Measurements from ENCODE around the gene RBM33.

Gene RBM33

DNA sequence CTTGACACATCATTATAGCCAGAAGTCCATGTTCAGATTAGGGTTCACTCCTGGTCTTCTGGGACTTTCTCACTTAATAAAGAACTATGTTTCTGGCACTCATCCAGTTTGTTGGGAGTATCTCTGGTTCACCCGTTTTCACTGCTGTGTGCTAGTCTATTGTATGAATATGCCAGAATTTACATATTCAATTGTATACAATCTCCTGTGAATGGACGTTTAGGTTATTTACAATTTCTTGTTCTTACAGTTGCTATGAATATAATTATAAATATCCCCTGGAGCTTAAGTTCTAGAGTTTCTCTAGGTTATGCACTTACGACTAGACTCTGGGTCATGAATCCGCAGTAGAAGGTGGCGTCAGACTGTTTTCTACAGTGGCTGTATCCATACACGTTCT, 20.0 kb upstream of the RBM33 start:
- POLR2A ChIA-PET: no interaction called here
- CTCF ChIA-PET: interaction anchor here (1.3 kb wide), 1 partner anchor 13 kb away, joined by 3 read pairs; no protein-coding TSS in a partner anchor
- H3K36me3 ChIP-seq (ENCODE audit: control insufficient read depth in 4 of 4, insufficient read depth in 4 of 4, low read length in 3 of 4): no peaks in the 10 kb centered on the region
- 96% methylated on average over 4 of the region's 6 CpGs for WGBS (ENCODE audit: insufficient coverage)
- H3K4me3 ChIP-seq (ENCODE audit: control insufficient read depth in 1 of 7, extremely low read depth in 1 of 7, insufficient read depth in 4 of 7, low read depth in 2 of 7, low read length in 6 of 7): no peak overlapping the region
- no peak overlapping the region for H3K27ac ChIP-seq (ENCODE audit: insufficient read depth in 1 of 2, low read depth in 1 of 2, low read length in 2 of 2, poor library complexity in 1 of 2, severe bottlenecking in 2 of 2)
- peaks cover 0 to 7% (median 4%) of the 10 kb centered on the region in 5 experiments for H3K9me3 ChIP-seq (ENCODE audit: control extremely low read depth in 1 of 5, control insufficient read depth in 4 of 5, insufficient read depth in 2 of 5, low read depth in 1 of 5, low read length in 4 of 5)
- no peaks in the 10 kb centered on the region for H3K4me1 ChIP-seq (ENCODE audit: control extremely low read depth in 1 of 4, control insufficient read depth in 4 of 4, insufficient read depth in 4 of 4, low read length in 3 of 4)
- H3K27me3 ChIP-seq (replicated peaks in 2 of 5; ENCODE audit: control insufficient read depth in 4 of 5, insufficient read depth in 5 of 5, low read length in 4 of 5): peaks cover 0 to 2% (median 0%) of the 10 kb centered on the region in 5 experiments
- no peak for DNase-seq

- H3K9me3 ChIP-seq (ENCODE audit: control extremely low read depth in 1 of 5, control insufficient read depth in 4 of 5, insufficient read depth in 2 of 5, low read depth in 1 of 5, low read length in 4 of 5): peaks cover 0 to 9% (median 5%) of the 10 kb centered on the region in 5 experiments
- POLR2A ChIA-PET: no interaction called here
- peaks cover 0 to 2% (median 0%) of the 10 kb centered on the region in 5 experiments for H3K27me3 ChIP-seq (replicated peaks in 2 of 5; ENCODE audit: control insufficient read depth in 4 of 5, insufficient read depth in 5 of 5, low read length in 4 of 5)
- CTCF ChIA-PET: interaction anchor here (0.6 to 1.2 kb wide), 2 partner anchors 27 to 1761 kb away, joined by 5 read pairs; no protein-coding TSS in a partner anchor
- H3K27ac ChIP-seq (ENCODE audit: insufficient read depth in 1 of 2, low read depth in 1 of 2, low read length in 2 of 2, poor library complexity in 1 of 2, severe bottlenecking in 2 of 2): no peak overlapping the region
- 83% methylated on average over 2 of the region's 4 CpGs for WGBS (ENCODE audit: insufficient coverage)
- no peaks in the 10 kb centered on the region for H3K36me3 ChIP-seq (ENCODE audit: control insufficient read depth in 4 of 4, insufficient read depth in 4 of 4, low read length in 3 of 4)
- no peak for DNase-seq
- no peaks in the 10 kb centered on the region for H3K4me1 ChIP-seq (ENCODE audit: control extremely low read depth in 1 of 4, control insufficient read depth in 4 of 4, insufficient read depth in 4 of 4, low read length in 3 of 4)
- no peak overlapping the region for H3K4me3 ChIP-seq (ENCODE audit: control insufficient read depth in 1 of 7, extremely low read depth in 1 of 7, insufficient read depth in 4 of 7, low read depth in 2 of 7, low read length in 6 of 7)
Observed at GRCh38 chr7:155625557-155625956, 18.9 kb upstream of the RBM33 start.

GRCh38 chr7:155629171-155629570, 15.3 kb upstream of the RBM33 start:
- no CpG with 5 or more reads among the region's 1 CpG for WGBS (ENCODE audit: insufficient coverage)
- no peak overlapping the region for H3K4me3 ChIP-seq (ENCODE audit: control insufficient read depth in 1 of 7, extremely low read depth in 1 of 7, insufficient read depth in 4 of 7, low read depth in 2 of 7, low read length in 6 of 7)
- no peaks in the 10 kb centered on the region for H3K36me3 ChIP-seq (ENCODE audit: control insufficient read depth in 4 of 4, insufficient read depth in 4 of 4, low read length in 3 of 4)
- no peak for DNase-seq
- H3K4me1 ChIP-seq (ENCODE audit: control extremely low read depth in 1 of 4, control insufficient read depth in 4 of 4, insufficient read depth in 4 of 4, low read length in 3 of 4): no peaks in the 10 kb centered on the region
- ChIA-PET POLR2A (no interaction called here), CTCF (interaction anchor here (1.6 kb wide), 1 partner anchor 138 kb away, joined by 3 read pairs; no protein-coding TSS in a partner anchor)
- no peaks in the 10 kb centered on the region for H3K27me3 ChIP-seq (replicated peaks in 2 of 5; ENCODE audit: control insufficient read depth in 4 of 5, insufficient read depth in 5 of 5, low read length in 4 of 5)
- H3K27ac ChIP-seq (ENCODE audit: insufficient read depth in 1 of 2, low read depth in 1 of 2, low read length in 2 of 2, poor library complexity in 1 of 2, severe bottlenecking in 2 of 2): no peak overlapping the region
- peaks cover 2 to 9% (median 5%) of the 10 kb centered on the region in 5 experiments for H3K9me3 ChIP-seq (ENCODE audit: control extremely low read depth in 1 of 5, control insufficient read depth in 4 of 5, insufficient read depth in 2 of 5, low read depth in 1 of 5, low read length in 4 of 5)

- Histone ChIP-seq H3K27me3 (replicated peaks in 2 of 5; ENCODE audit: control insufficient read depth in 4 of 5, insufficient read depth in 5 of 5, low read length in 4 of 5) (no peaks in the 10 kb centered on the region), H3K9me3 (ENCODE audit: control extremely low read depth in 1 of 5, control insufficient read depth in 4 of 5, insufficient read depth in 2 of 5, low read depth in 1 of 5, low read length in 4 of 5) (peaks cover 2 to 17% (median 12%) of the 10 kb centered on the region in 5 experiments), H3K4me1 (ENCODE audit: control extremely low read depth in 1 of 4, control insufficient read depth in 4 of 4, insufficient read depth in 4 of 4, low read length in 3 of 4) (no peaks in the 10 kb centered on the region), H3K4me3 (ENCODE audit: control insufficient read depth in 1 of 7, extremely low read depth in 1 of 7, insufficient read depth in 4 of 7, low read depth in 2 of 7, low read length in 6 of 7) (no peak overlapping the region), H3K36me3 (ENCODE audit: control insufficient read depth in 4 of 4, insufficient read depth in 4 of 4, low read length in 3 of 4) (no peaks in the 10 kb centered on the region), H3K27ac (ENCODE audit: insufficient read depth in 1 of 2, low read depth in 1 of 2, low read length in 2 of 2, poor library complexity in 1 of 2, severe bottlenecking in 2 of 2) (no peak overlapping the region)
- ChIA-PET CTCF (interaction anchor here (0.9 to 1.6 kb wide), 2 partner anchors 9 to 25 kb away, joined by 3 to 4 read pairs; no protein-coding TSS in a partner anchor), POLR2A (no interaction called here)
- DNase-seq: no peak
- WGBS (ENCODE audit: insufficient coverage): no CpG with 5 or more reads among the region's 3 CpGs
Observed at GRCh38 chr7:155631155-155631554, 13.3 kb upstream of the RBM33 start.

DNA sequence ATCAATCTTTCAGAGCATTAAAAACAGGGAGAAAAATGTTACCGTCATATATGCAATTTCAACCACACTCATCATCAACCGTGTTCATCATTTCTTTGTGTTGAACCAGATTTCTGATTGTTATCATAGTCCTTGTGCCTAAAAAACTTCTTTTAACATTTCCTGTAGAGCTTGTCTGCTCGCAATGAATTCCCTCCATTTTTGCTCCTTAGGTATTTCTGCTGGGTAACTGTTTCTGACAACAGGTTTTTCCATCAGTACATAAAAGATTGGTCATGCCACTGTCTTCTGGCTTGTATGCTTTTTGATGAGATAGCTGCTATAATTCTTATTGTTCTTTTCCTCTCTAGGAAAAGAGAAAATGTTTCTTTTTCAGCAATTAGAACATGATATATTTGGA, 8.6 kb upstream of the RBM33 start:
- Histone ChIP-seq H3K4me3 (ENCODE audit: control insufficient read depth in 1 of 7, extremely low read depth in 1 of 7, insufficient read depth in 4 of 7, low read depth in 2 of 7, low read length in 6 of 7) (no peak overlapping the region), H3K9me3 (ENCODE audit: control extremely low read depth in 1 of 5, control insufficient read depth in 4 of 5, insufficient read depth in 2 of 5, low read depth in 1 of 5, low read length in 4 of 5) (peaks cover 7 to 51% (median 22%) of the 10 kb centered on the region in 5 experiments), H3K27me3 (replicated peaks in 2 of 5; ENCODE audit: control insufficient read depth in 4 of 5, insufficient read depth in 5 of 5, low read length in 4 of 5) (no peaks in the 10 kb centered on the region), H3K4me1 (ENCODE audit: control extremely low read depth in 1 of 4, control insufficient read depth in 4 of 4, insufficient read depth in 4 of 4, low read length in 3 of 4) (no peaks in the 10 kb centered on the region), H3K36me3 (ENCODE audit: control insufficient read depth in 4 of 4, insufficient read depth in 4 of 4, low read length in 3 of 4) (peaks cover 0 to 10% (median 5%) of the 10 kb centered on the region in 4 experiments), H3K27ac (ENCODE audit: insufficient read depth in 1 of 2, low read depth in 1 of 2, low read length in 2 of 2, poor library complexity in 1 of 2, severe bottlenecking in 2 of 2) (no peak overlapping the region)
- WGBS (ENCODE audit: insufficient coverage): 92% methylated on average over 3 of the region's 3 CpGs
- no peak for DNase-seq
- POLR2A ChIA-PET: interaction anchor here (0.5 kb wide), 1 partner anchor 43 kb away, joined by 4 read pairs; no protein-coding TSS in a partner anchor
- CTCF ChIA-PET: interaction anchor here (1.5 kb wide), 1 partner anchor 14 kb away, joined by 3 read pairs; no protein-coding TSS in a partner anchor

GRCh38 chr7:155637155-155637554, 7.3 kb upstream of the RBM33 start:
- DNase-seq: no peak
- CTCF ChIA-PET: interaction anchor here (1.1 kb wide), 1 partner anchor 13 kb away, joined by 3 read pairs; no protein-coding TSS in a partner anchor
- peaks cover 7 to 52% (median 22%) of the 10 kb centered on the region in 5 experiments for H3K9me3 ChIP-seq (ENCODE audit: control extremely low read depth in 1 of 5, control insufficient read depth in 4 of 5, insufficient read depth in 2 of 5, low read depth in 1 of 5, low read length in 4 of 5)
- no peaks in the 10 kb centered on the region for H3K27me3 ChIP-seq (replicated peaks in 2 of 5; ENCODE audit: control insufficient read depth in 4 of 5, insufficient read depth in 5 of 5, low read length in 4 of 5)
- POLR2A ChIA-PET: no interaction called here
- WGBS (ENCODE audit: insufficient coverage): 68% methylated on average over 3 of the region's 4 CpGs
- H3K4me1 ChIP-seq (ENCODE audit: control extremely low read depth in 1 of 4, control insufficient read depth in 4 of 4, insufficient read depth in 4 of 4, low read length in 3 of 4): no peaks in the 10 kb centered on the region
- no peak overlapping the region for H3K4me3 ChIP-seq (ENCODE audit: control insufficient read depth in 1 of 7, extremely low read depth in 1 of 7, insufficient read depth in 4 of 7, low read depth in 2 of 7, low read length in 6 of 7)
- H3K36me3 ChIP-seq (ENCODE audit: control insufficient read depth in 4 of 4, insufficient read depth in 4 of 4, low read length in 3 of 4): peaks cover 0 to 21% (median 16%) of the 10 kb centered on the region in 4 experiments
- no peak overlapping the region for H3K27ac ChIP-seq (ENCODE audit: insufficient read depth in 1 of 2, low read depth in 1 of 2, low read length in 2 of 2, poor library complexity in 1 of 2, severe bottlenecking in 2 of 2)

- CTCF ChIA-PET: no interaction called here
- POLR2A ChIA-PET: no interaction called here
- 80% methylated on average over 1 of the region's 6 CpGs for WGBS (ENCODE audit: insufficient coverage)
Observed at GRCh38 chr7:155638366-155638765, 6.1 kb upstream of the RBM33 start.

More at GRCh38 chr7:155638366-155638765, 6.1 kb upstream of the RBM33 start:
- H3K27ac ChIP-seq (ENCODE audit: insufficient read depth in 1 of 2, low read depth in 1 of 2, low read length in 2 of 2, poor library complexity in 1 of 2, severe bottlenecking in 2 of 2): no peak overlapping the region
- peaks cover 0 to 2% (median 2%) of the 10 kb centered on the region in 4 experiments for H3K4me1 ChIP-seq (ENCODE audit: control extremely low read depth in 1 of 4, control insufficient read depth in 4 of 4, insufficient read depth in 4 of 4, low read length in 3 of 4)
- H3K36me3 ChIP-seq (ENCODE audit: control insufficient read depth in 4 of 4, insufficient read depth in 4 of 4, low read length in 3 of 4): peaks cover 0 to 22% (median 17%) of the 10 kb centered on the region in 4 experiments
- no peak overlapping the region for H3K4me3 ChIP-seq (ENCODE audit: control insufficient read depth in 1 of 7, extremely low read depth in 1 of 7, insufficient read depth in 4 of 7, low read depth in 2 of 7, low read length in 6 of 7)
- H3K27me3 ChIP-seq (replicated peaks in 2 of 5; ENCODE audit: control insufficient read depth in 4 of 5, insufficient read depth in 5 of 5, low read length in 4 of 5): no peaks in the 10 kb centered on the region
- no peak for DNase-seq
- peaks cover 5 to 52% (median 22%) of the 10 kb centered on the region in 5 experiments for H3K9me3 ChIP-seq (ENCODE audit: control extremely low read depth in 1 of 5, control insufficient read depth in 4 of 5, insufficient read depth in 2 of 5, low read depth in 1 of 5, low read length in 4 of 5)

All from common myeloid progenitor, CD34-positive (primary cell).